Measurements from ENCODE around the gene LRRC1.

GRCh38 chr6:53931086-53931485, 136.3 kb downstream of the LRRC1 start:
- TF ChIP-seq, protein P1, sequence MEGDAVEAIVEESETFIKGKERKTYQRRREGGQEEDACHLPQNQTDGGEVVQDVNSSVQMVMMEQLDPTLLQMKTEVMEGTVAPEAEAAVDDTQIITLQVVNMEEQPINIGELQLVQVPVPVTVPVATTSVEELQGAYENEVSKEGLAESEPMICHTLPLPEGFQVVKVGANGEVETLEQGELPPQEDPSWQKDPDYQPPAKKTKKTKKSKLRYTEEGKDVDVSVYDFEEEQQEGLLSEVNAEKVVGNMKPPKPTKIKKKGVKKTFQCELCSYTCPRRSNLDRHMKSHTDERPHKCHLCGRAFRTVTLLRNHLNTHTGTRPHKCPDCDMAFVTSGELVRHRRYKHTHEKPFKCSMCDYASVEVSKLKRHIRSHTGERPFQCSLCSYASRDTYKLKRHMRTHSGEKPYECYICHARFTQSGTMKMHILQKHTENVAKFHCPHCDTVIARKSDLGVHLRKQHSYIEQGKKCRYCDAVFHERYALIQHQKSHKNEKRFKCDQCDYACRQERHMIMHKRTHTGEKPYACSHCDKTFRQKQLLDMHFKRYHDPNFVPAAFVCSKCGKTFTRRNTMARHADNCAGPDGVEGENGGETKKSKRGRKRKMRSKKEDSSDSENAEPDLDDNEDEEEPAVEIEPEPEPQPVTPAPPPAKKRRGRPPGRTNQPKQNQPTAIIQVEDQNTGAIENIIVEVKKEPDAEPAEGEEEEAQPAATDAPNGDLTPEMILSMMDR (conservative IDR thresholded peaks at IDR 0.05): no peak
- no peak for TF ChIP-seq ZFX (IDR thresholded peaks at IDR 0.05)

Measured in C4-2B (cell line).